HG03469 (cell line): Measurements from ENCODE around the gene RASA2.
"Not testable (repeated sequence)": the region's sequence is repeated elsewhere in the genome, so short reads cannot be mapped to it uniquely, and the experiment has no call there.

Source experiments
- ATAC-seq: cut with Tn5 transposase; IDR thresholded peaks from one replicate; pipeline ENCODE4 v1.9.1; 2021; ENCODE audit warnings: mild to moderate bottlenecking, moderate library complexity, moderate number of reproducible peaks; ENCODE audit not compliant: unreplicated experiment

The RASA2 gene

GRCh38 chr3:141529256-141529655, 42.4 kb downstream of the RASA2 start:
- no peak for ATAC-seq

GRCh38 chr3:141529717-141530414, 43.0 kb downstream of the RASA2 start:
- no peak for ATAC-seq

DNA sequence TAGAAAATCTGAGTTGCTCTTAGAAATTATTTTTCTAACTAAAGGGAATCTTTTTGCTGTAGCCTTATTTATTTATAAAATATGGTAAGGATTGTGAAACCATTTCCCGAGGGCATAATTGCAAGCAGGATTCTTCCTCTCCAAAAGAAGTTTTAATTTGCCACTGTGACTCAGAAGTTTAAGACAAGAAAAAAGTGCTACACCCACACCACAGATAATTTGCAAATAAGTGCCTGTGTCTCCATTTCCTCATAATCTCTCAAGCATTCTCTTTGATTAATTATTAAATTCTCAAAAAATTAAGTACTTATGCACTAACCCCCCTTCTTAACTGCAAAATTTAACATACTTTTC, 43.6 kb downstream of the RASA2 start:
- no peak for ATAC-seq

GRCh38 chr3:141532609-141533008, 45.8 kb downstream of the RASA2 start:
- no peak for ATAC-seq

GRCh38 chr3:141536017-141536416, 49.2 kb downstream of the RASA2 start:
- not testable (repeated sequence) for ATAC-seq

GRCh38 chr3:141537856-141538255, 51.0 kb downstream of the RASA2 start:
- no peak for ATAC-seq

DNA sequence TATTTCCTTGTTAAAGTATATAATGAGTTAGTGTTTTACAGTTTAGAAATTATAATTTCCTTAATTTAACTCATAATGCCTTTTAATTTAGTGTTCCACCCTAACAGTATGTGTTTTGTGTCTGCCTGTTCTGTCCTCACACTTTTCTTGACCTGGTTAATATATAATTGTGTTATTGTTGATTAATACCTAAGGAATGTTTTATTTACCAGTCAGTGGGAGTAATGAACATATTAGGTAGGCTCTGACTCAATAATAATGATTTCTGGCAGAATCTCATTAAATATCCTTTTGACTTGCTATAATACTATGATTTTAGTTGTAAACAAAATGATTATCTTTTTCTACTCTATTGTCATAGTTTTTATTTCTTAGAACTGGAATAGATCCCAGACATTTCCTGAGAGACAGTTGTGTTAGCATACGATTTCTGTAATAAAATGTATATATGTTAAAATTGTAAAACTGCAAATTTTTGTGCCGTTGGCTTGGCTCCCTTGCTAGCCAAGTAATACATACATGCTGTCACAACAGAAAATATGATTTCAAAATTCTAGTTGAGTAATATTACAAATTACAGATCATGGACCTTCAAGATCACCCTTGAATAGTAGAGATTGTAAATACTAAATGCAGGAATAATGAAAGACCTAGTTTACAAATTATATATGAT, 51.9 kb downstream of the RASA2 start:
- ATAC-seq = no peak

DNA sequence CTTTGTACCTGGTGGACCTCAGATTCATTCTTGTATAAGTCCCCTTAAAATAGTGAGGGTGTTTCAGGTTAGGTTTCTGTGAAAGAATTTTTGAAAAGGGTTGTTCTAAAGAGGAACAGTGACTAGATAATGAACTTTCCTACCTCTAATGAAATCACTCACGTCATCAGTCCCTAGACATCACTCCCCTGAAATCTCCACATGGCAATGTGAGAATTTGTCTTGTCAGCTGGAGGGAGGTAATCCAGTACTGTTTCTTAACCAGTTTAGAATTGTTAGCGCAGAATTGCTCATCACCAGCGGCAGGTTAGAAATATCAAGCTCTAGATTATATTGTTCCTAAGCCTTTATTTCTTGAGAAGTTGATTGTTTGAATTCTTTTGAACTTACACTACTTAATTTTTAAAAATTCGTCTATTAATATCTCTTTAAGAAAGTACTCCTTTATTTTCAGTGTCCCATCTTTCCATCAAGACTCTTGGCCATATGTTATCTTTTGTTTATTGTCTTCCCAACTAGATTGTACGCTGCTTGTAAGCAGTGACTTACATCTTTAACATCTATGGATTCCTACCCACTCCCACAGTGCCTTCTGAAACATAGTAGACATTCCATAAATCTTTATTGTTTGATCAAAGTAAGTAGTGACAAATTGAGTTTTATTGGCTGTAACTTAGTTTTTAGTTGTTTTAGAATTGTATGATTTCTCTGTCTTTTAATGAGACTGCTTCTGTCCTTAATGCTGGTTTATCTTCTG, 52.8 kb downstream of the RASA2 start:
- no peak for ATAC-seq

- no peak for ATAC-seq
These were observed 53.7 kb downstream of the RASA2 start for GRCh38 chr3:141540531-141540930.

DNA sequence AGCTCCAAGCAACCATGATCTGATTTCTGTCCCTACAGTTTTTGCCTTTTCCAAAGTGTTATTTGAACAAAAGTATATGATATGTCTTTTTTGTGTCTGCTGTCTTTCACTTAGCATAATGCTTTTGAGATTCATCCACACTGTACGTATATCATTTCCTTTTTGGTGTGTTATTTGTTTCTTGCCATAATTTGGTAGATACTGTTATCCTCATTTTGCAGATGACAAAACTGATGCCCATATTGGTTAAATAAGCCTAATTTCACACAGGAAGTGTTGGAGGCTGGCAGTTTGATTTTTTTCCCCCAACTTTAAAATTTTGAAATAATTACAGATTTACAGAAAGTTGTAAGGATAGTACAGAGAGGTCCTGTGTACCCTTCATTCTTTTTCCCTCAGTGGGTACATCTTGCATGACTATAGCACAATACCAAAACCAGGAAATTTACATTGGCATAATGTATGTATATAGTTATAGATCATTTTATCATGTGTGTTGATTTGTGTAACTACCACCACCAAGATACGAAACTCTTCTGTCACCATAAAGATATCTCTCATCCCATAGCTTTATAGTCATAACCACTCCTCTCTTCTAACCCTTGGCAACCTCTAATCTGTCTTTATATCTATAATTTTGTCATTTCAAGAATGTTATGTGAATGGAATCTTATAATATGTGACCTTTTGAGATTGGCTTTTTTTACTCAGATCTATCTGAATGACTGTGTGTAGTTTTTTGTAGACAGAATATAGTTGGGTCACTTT, 55.6 kb downstream of the RASA2 start:
- no peak for ATAC-seq

- no peak for ATAC-seq
These were observed 56.2 kb downstream of the RASA2 start for GRCh38 chr3:141542989-141543388.

- no peak for ATAC-seq
These were observed 57.9 kb downstream of the RASA2 start for GRCh38 chr3:141544697-141545096.

DNA sequence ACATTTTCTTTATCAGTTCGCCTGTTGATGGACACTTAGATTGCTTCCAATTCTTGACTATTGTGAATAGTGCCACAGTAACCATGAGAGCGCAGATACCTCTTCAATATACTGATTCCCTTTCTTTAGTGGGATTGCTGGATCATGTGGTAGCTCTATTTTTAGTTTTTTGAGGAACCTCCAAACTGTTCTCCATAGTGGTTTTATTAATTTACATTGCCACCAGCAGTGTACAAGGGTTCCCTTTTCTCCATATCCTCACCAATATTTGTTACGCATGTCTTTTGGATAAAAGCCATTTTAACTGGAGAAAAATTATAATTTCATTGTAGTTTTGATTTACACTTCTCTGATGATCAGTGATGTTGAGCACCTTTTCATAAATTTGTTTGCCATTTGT, 59.3 kb downstream of the RASA2 start:
- no peak for ATAC-seq

GRCh38 chr3:141546586-141546985, 59.8 kb downstream of the RASA2 start:
- no peak for ATAC-seq

DNA sequence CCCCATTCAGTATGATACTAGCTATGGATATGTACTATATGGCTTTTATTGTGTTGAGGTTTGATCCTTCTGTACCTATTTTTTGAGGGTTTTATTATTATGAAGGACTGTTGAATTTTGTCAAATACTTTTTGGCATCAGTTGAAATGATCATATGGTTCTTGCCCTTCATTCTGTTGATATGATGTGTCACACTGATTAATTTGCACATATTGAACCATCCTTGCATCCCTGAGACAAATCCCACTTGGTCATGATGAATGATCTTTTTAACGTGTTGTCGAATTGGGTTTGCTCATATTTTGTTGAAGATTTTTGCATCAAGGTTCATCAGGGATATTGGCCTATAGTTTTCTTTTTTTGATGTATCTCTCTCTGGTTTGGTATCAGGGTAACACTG, 61.0 kb downstream of the RASA2 start:
- no peak for ATAC-seq

DNA sequence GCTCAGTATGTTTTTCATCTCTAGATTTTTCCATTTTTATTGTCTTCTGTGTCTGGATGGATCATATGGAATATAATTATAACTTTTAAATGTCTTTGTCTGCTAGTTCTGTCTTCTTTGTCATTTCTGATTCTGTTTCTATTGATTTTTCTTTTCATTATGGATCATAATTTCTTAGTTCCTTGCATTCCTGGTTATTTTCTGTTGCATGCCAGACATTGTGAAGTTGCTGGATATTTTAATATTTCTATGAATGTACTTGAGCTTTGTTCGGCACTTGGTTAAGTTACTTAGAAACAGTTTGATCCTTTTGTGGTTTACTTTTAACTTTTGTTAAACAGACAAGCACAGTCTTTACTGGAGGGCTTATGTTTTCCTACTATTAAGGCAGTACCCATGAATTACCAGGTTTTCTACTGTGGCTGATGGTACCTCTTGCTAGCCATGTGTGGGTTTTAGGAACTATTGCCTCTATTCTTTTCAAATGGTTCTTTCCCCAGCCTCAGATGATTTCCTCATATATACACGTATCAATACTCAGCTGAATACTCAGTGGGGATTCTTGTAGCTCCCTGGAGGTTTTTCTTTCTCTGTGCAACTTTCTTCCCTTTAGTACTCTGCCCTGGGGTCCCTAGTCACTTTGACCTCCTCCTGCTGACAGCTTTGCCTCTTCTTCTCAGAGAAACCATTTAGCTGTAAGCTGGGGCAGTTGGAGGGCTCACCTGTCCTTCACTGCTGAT, 64.3 kb downstream of the RASA2 start:
- ATAC-seq = no peak

- no peak for ATAC-seq
These were observed 65.7 kb downstream of the RASA2 start for GRCh38 chr3:141552440-141552991.

- no peak for ATAC-seq
These were observed 66.2 kb downstream of the RASA2 start for GRCh38 chr3:141553055-141553454.

DNA sequence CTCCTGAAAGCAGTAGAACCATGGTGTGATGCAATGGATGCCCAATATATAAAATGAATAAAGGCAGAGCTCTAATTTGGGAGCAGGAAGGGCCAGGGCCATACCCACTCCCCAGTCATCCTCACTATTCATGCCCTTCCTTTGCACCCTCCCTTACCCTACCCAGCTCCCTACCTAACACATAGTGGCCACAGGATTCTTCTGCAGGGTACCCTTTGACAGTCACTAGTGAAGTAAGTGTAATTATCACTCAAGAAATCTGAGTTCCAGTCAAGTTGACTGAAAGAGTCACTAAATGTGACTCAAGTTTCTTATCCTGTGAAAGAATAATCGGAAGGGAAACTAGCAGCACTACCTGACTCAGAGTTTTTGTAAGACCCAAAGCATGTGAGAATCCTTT, 69.2 kb downstream of the RASA2 start:
- ATAC-seq = no peak

DNA sequence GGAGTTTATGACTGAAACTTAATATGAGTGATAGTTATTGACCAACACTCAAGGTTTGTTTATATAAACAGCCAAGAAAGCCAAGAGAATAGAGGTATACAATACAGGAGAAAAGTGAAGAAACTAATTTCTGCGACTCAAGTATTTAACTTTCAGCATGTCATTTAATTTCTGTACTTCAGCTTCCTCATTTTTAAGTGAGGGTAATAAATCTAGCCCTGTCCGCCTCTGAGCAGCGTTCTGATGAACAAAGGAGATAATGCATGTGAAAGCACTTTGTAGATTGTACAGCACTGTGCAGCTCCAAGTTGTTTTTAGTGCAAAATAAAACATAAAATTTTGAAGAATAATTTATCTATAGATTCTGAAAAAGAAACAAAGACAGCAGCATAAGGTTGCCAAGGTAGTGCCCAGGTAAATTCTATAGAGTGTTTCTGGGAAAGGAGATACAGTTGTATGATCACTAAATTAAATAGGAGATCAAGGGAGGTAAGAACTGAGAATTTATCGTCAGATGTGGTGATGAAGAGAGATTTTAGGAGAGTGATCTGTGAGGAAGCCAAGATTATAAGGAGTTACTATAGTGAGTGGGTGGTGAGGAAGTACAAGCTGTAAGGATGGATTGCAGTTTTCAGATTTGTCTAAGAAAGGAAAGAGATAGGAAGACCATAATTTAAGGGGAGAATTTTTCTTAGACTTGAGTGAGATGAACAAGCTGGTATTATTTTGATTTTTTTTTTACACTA, 71.3 kb downstream of the RASA2 start:
- ATAC-seq = no peak
